Measurements from ENCODE around the gene VASN. TPM values are rescaled to one million over a fixed set of nuclear protein-coding genes. Genes with fewer than 3 reads are reported as not detected.
"Not testable (repeated sequence)": the region's sequence is repeated elsewhere in the genome, so short reads cannot be mapped to it uniquely, and the experiment has no call there.

Gene VASN
- total RNA-seq, 4 donors from 2014 or later = 7.1 to 31.3 (median 21.7) TPM

- H3K4me3 ChIP-seq = no peak overlapping the region
- H3K4me1 ChIP-seq = peaks cover 11 to 53% (median 40%) of the 10 kb centered on the region in 4 donors
- no peaks in the 10 kb centered on the region for H3K9me3 ChIP-seq
- no peak overlapping the region for H3K27ac ChIP-seq (replicated peaks in 1 of 4)
- DNase-seq (ENCODE audit: extremely low spot score) = no peak
- TF ChIP-seq, protein P1, sequence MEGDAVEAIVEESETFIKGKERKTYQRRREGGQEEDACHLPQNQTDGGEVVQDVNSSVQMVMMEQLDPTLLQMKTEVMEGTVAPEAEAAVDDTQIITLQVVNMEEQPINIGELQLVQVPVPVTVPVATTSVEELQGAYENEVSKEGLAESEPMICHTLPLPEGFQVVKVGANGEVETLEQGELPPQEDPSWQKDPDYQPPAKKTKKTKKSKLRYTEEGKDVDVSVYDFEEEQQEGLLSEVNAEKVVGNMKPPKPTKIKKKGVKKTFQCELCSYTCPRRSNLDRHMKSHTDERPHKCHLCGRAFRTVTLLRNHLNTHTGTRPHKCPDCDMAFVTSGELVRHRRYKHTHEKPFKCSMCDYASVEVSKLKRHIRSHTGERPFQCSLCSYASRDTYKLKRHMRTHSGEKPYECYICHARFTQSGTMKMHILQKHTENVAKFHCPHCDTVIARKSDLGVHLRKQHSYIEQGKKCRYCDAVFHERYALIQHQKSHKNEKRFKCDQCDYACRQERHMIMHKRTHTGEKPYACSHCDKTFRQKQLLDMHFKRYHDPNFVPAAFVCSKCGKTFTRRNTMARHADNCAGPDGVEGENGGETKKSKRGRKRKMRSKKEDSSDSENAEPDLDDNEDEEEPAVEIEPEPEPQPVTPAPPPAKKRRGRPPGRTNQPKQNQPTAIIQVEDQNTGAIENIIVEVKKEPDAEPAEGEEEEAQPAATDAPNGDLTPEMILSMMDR (IDR thresholded peaks at IDR 0.05) = no peak
- TF ChIP-seq POLR2A (IDR thresholded peaks at IDR 0.05; ENCODE audit: low read depth) = no peak
- TF ChIP-seq EP300 (IDR thresholded peaks at IDR 0.05) = no peak
- TF ChIP-seq POLR2AphosphoS5 (IDR thresholded peaks at IDR 0.05) = no peak
- H3K36me3 ChIP-seq = peaks cover 7 to 67% (median 55%) of the 10 kb centered on the region in 4 donors
- WGBS = 70% methylated on average over 5 of the region's 6 CpGs
- H3K27me3 ChIP-seq = no peaks in the 10 kb centered on the region
- intact Hi-C loops (cut with DNase I) = no loop called here
Measured at GRCh38 chr16:4340443-4340842, 31.2 kb upstream of the VASN start.

DNA sequence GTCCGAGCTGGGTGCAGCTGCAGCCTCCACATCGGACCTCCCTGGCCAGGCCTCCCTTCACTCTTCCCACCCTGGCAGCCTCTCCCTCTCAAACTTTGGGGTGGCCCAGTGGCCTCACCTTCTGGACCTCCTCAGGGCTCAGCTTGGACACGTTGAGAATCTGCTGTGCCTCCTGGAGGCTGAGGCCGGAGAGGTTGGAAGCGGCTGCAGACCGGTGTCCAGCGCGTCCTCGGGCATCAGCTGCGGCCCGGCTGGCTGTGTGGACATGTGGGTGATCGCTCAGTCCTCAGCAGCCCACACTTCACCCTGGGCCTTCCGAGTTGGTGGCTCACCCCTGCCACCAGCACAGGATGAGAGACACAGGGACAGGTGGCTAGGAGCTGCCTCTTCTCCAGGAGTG lies 30.4 kb upstream of the VASN start:
- peaks cover 11 to 61% (median 42%) of the 10 kb centered on the region in 4 donors for H3K4me1 ChIP-seq
- 90% methylated on average over 13 of the region's 13 CpGs for WGBS
- intact Hi-C loops (cut with DNase I) = no loop called here
- H3K4me3 ChIP-seq = no peak overlapping the region
- no peaks in the 10 kb centered on the region for H3K27me3 ChIP-seq
- H3K36me3 ChIP-seq = peaks cover under 1 to 59% (median 47%) of the 10 kb centered on the region in 4 donors
- no peak for DNase-seq (ENCODE audit: extremely low spot score)
- no peaks in the 10 kb centered on the region for H3K9me3 ChIP-seq
- TF ChIP-seq POLR2A (IDR thresholded peaks at IDR 0.05; ENCODE audit: low read depth) (no peak), POLR2AphosphoS5 (IDR thresholded peaks at IDR 0.05) (no peak), EP300 (IDR thresholded peaks at IDR 0.05) (no peak)
- TF ChIP-seq, protein P1 (IDR thresholded peaks at IDR 0.05) = no peak
- H3K27ac ChIP-seq (replicated peaks in 1 of 4) = no peak overlapping the region

GRCh38 chr16:4342866-4343744 lies 28.5 kb upstream of the VASN start:
- 87% methylated on average over 12 of the region's 21 CpGs for WGBS
- TF ChIP-seq, protein P1 (IDR thresholded peaks at IDR 0.05) = no peak
- no peak for TF ChIP-seq EP300 (IDR thresholded peaks at IDR 0.05)
- TF ChIP-seq POLR2AphosphoS5 (IDR thresholded peaks at IDR 0.05) = no peak
- no peak for TF ChIP-seq POLR2A (IDR thresholded peaks at IDR 0.05; ENCODE audit: low read depth)
- Histone ChIP-seq H3K4me1 (peaks cover 21 to 77% (median 49%) of the 10 kb centered on the region in 4 donors), H3K9me3 (no peaks in the 10 kb centered on the region), H3K27me3 (no peaks in the 10 kb centered on the region), H3K36me3 (peaks cover 0 to 45% (median 31%) of the 10 kb centered on the region in 4 donors), H3K27ac (replicated peaks in 1 of 4) (no peak overlapping the region), H3K4me3 (no peak overlapping the region)
- intact Hi-C loops (cut with DNase I) = no loop called here
- no peak for DNase-seq (ENCODE audit: extremely low spot score)

GRCh38 chr16:4344300-4344982 lies 27.2 kb upstream of the VASN start:
- DNase-seq (ENCODE audit: extremely low spot score); H3K27me3 ChIP-seq; H3K9me3 ChIP-seq; H3K4me3 ChIP-seq; intact Hi-C loops (cut with DNase I): not testable (repeated sequence)
- peaks cover 24 to 82% (median 48%) of the 10 kb centered on the region in 4 donors for H3K4me1 ChIP-seq
- H3K27ac ChIP-seq (replicated peaks in 1 of 4) = peak overlapping the region in 2 of 4 donors; percentile 2 to 53
- H3K36me3 ChIP-seq = peaks cover 0 to 31% (median 22%) of the 10 kb centered on the region in 4 donors
- 64% methylated on average over 9 of the region's 10 CpGs for WGBS
